Epidermal melanocyte (primary cell): ENCODE data around the gene ERCC5.

Experiments
- DNase-seq: peaks from one replicate; pipeline ENCODE4 v3.0.0; 2011; ENCODE audit warnings: low spot score; ENCODE audit not compliant: insufficient read length

The ERCC5 gene

DNA sequence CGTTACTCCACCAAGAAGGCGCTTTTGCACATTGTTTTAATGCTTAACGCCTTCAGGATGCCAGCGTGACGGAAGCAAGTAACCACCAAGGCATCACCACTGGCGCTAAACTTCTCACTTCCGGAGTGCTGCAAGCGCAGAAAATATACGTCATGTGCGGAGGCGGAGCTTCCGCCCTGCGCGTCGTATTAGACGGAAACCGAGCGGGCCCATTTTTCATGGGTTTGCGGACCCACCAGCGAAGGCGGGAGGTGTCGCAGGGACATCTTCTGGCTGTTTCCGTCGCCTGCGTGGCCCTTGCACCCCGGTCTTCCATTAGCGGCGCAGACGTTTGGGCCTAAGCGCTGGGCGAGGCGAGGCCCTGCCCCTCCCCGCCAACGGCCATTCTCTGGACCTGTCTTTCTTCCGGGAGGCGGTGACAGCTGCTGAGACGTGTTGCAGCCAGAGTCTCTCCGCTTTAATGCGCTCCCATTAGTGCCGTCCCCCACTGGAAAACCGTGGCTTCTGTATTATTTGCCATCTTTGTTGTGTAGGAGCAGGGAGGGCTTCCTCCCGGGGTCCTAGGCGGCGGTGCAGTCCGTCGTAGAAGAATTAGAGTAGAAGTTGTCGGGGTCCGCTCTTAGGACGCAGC is at the start of gene ERCC5:
Gene ERCC5 (plus strand): TSS at position 403 of the 631 bp plus-strand sequence. CDS start 235 bp downstream, outside the sequence.
- DNase-seq: peak; percentile 24

DNA sequence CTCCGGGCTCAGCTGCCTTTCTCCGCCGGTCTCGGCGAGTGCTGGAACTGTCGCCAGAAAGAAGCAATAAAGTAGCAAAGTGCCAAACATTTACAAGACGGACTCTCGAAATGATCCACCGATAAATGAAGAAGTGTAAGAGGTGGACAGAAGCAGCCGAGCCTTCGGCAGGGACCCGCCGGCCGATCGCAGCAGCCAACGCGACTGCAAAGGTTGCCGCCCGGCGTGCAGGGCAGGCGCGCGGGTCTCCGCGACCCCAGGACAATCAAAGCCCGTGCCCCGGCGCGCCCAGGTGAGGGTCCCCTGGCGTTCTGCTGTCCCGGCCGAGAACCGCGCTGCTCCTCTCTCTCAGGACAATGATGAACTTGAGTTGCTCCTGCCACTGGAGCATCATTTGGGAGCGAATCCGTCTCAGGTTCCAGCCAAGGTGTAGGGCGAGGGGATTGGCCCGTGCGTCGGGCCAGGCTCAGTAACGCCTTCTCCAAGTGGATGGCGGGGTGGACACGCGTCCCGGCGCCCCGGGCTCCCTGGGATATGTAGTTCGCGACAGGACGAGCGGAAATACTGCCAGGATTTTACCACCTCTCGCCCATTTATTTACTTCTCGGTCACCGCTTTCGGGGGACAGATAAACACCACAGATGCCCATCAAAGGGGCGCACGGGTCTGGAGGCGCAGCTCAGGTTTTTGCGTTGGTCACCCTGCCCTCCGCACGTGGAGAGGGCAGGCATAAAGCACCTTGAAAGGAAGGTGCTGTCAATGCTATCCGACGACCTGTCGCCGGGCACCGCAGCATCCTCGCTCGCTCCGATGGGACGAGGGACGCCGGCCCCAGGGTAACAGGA is 47.0 kb upstream of the ERCC5 start, which contains the start of the genes BIVM and POGLUT2:
Gene BIVM (plus strand): TSS at position 539 of the 845 bp plus-strand sequence. CDS start 8,149 bp downstream, outside the sequence.
Gene POGLUT2 (minus strand): TSS at position 396 of the 845 bp plus-strand sequence. CDS start 306 bp downstream, at position 90.
- peak; percentile 78 for DNase-seq

DNA sequence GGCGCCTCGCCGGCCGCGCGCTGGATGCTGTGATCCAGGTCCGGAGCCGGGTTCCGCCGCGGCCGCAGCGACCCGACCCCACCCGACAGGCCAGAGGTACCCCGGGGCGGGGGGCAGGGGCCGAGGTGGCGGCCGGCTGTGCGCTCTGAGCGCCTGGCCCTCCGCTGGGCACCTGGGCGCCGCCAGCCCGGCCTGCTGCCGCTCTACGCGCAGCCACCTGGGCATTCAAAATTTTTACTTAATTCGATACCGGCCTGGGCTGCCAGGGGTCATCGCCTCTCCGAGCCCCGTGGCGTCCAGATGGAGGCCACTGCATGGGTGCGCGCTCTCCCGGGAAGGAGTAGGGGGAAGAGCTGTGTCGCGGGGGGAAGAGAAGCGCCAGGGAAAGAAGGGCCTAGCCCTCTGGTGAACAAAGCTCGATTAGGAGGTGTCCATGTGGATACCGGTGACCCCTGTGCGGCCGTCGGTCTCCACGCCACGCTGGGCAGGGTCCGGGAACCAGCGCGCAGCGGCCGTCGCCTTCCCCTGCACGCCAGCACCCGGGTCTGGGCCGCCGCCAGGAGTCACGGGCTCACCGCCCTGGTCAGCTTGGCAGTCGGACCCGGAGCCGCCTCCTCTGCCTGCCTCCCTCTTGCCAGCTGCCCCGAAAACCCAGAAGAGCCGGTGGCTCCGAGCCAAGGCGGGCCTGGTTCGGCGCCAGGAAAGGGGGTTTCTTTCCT is 46.2 kb upstream of the ERCC5 start:
- peak; percentile 19 for DNase-seq

DNA sequence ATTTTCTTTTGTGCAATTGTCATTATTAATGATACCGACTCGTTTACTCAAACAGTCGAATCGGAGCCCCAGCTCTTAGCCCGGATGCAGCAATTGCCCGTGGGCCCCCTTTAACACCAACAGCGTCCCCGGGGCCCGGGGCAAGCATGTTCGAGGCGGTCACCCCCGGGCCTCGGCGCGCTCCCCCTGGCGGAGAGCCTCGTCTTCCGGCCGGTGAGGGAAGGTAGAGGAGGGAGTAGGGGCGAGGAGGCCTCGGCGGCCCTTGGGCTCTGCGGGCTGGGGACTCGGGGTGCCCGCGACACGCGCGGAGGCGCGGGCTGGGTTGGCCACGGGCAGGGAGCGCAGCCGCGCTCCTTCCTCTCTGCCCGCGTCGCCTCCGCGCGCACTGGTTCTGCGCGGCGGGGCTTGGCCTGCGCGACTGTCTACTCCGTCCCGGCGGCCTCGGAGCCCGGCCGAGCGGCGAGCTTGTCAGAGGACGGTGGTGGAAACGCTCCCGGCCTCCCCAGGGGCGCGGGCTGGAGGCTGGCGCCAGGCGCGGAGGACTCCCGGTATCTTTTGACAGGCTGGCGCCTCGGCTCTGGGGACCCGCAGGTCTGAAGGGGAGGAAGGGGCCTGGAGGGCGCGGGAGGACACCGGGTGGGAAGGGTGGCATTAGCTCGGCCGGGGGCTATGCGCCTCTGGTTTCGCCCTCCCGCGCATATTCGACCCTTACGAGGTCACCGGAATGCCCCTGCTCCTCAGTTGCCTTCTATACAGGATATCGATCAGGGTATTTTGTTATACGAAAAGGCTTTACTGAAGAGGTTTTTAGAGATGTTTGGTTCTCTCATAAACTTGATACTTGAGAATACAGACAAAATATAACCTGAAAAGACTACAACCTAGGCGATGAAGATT is 45.4 kb upstream of the ERCC5 start:
- DNase-seq: peak; percentile 77

DNA sequence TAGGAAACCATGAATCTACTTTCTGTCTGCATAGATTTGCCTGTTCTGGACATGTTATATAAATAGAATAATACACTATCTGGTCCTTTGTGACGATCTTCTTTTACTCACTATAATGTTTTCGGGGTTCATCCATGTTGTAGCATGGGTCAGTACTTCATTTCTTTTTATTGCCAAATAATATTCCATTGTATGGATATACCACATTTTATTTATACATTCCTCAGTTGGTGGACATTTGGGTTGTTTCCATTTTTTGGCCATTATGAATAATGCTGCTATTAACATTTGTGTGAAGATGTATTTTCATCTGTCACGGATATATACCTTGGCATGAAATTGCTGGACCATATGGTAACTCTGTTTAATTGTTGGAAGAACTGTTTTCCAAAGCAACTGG is 40.2 kb upstream of the ERCC5 start:
- DNase-seq: no peak

DNA sequence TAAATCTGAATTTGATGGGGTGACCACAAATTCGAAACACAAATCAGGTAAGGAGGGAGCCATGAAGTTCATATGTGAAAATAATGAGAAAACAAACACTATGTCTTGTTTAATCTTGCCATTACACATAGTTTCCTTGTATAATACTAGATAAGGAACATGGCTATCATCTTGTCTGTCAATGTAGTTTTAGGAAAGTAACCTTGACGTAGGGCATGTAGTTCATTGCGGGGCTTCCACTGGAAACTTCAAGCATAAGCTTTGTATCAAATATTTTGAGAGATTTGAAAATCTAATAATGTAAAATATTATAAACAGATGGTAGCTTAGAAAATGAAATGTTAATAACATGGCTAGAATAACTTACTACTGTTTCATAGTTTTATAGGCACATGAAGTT is 38.1 kb upstream of the ERCC5 start:
- no peak for DNase-seq

DNA sequence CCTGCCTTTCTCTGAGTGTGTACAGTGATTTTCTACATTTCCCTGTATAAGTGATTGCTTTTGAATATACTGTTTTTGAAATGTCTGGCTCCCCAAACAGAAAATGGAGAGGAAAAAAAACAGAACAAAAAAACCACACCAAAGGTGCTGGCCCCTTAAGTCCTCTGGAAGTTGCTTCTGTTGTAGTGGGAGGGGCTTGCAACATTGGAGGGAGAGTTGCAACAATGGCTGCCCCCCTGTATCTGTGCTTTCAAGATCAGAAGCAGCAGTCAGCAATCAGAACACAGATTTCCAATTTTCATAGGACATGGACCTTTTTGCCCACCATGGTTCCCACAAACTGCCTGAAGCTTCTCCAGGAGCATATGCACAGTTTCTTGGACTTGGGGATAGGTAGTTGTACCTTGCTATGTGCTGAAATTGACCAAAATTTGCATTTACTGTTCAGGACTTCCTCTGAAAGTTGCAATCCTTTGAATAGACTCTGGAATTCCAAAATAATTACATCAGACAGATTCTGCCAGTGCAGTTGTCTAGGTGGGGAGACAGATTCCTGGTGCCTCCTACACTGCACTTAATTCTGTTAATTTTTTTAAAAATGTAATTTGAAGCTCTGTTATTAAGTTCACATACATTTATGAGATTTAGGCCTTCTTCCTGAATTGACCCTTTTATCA is 33.1 kb upstream of the ERCC5 start:
- no peak for DNase-seq

DNA sequence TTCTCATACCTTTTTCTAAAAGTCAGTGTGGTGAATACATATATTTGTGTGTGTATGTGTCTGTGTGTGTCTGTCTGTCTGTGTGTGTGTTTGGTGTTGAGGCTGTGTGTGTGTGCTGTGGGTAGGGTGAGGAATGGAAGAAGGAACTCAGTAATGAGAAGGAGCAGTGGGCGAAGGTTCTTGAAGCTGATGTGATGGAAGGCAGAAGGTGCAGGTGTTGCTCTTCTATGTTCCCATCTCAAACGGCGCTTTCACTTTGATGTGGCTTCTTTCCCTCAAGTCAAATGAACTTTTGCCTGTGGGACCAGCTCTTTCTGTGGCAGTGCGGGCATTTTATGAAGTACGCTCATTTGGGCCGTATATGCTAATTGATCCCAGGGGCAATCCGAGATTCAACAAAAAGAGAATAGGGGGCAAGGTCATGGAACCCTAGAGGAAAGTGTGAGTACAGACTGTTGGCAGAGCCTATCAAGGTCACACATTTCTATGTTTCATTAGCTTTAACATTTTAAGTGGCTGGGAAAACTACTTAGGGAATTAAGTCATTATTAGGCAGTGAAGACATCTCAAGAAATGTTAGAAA is 31.7 kb upstream of the ERCC5 start:
- DNase-seq: no peak

DNA sequence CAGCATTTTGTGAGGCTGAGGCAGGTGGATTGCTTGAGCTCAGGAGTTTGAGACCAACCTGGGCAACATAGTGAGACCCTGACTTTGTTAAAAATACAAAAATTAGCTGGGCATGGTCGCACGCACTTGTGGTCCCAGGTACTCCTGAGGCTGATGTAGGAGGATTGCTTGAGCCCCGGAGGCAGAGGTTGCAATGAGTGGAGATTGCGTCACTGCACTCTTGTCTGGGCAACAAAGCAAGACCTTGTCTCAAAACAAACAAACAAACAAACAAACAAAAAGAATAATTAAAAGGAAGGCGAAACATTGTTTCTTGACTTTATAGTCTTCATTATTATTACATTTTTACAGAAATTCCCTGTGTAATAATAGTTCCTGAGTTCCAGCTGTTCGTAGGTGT is 31.0 kb upstream of the ERCC5 start:
- DNase-seq: no peak

DNA sequence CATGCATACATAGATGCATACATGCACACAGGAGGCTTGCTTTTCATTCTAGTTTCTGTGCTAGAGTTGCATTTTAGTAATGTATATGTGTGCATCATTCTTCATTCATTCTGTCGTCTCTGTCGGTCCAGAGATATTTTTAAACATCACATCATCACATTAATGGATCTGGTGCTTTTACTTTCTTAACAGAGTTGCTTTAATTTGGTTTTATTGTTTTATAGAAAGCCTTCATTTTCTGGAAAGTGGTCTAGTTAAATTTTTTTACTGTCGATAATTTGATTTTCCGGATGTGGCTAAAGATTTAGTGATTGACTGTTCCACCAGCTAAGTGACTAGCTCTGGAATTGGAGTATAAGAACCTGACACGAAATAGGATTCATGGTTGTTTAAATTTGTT is 30.0 kb upstream of the ERCC5 start:
- no peak for DNase-seq

DNA sequence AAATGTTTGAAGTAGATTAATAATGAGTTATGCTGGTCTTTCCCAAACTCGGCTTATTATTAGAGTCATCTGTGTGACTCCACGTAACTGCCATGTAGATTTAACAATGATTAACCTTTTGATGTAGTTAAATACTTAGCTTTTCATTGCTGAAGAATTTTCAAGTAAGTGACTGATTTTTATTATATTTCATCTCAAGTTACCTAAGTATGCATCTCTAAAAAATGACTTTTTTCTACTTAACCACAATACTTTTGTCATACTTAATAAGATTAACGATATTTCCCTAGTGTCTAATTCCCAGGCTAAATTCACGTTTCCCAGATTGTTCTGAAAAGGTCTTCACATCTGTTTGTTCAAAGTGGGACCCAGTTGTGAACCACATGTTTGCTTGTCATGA is 29.1 kb upstream of the ERCC5 start:
- no peak for DNase-seq

DNA sequence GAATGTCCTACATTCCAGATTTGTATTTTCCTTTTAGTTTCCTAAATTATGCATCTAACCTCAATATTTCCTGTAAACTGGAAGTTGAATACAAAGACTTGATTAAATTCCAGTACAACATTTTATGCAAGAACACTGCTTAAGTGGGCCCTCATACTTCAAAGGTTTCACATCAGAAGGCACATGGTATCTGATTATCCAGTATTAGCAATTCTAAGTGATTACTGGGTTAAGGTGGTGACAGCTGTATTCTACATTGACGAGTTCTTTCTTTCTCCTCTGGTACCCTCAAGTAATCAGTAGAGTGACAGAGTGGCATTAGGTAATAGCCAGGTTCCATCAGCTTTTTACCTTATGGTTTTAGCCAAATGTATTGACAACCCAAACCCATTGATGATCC is 28.6 kb upstream of the ERCC5 start:
- no peak for DNase-seq

DNA sequence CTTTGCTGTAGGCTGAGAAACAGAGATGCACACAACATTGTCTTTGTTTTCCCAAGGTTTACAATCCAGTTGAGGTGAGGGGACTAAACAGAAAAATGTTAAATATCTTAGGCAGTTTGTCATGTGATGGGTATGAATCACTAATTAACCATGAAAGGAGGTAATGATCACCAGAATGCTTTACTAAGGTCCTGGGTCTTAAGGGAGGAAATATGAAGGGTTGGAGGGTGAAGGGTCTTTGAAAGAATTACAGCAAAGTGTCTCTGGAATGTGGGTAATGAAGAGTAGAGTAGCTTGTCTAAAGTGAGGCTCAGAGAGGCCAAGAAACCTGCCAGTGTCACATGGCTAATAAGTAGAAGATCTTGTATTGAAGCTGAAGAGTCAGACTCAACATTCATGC is 27.9 kb upstream of the ERCC5 start:
- DNase-seq: no peak

DNA sequence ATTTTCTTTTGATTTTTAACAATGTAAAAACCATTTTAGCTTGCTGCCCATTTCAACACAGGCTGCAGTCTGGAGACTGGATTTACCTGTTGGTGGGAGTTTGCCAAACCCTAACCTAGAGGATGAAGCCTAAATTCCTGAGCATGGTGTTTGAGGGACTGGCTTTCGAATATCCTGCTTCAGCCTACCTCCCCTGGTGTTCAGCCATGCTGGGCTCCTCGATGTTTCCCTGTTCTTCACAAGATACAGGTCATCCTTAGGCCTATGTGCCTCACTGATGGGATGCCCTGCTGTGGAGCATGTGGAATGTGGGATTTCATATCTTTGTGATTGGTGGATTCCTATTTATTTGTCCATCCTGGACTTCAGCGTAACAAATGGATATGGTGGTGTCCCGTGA is 20.4 kb upstream of the ERCC5 start:
- DNase-seq: no peak

DNA sequence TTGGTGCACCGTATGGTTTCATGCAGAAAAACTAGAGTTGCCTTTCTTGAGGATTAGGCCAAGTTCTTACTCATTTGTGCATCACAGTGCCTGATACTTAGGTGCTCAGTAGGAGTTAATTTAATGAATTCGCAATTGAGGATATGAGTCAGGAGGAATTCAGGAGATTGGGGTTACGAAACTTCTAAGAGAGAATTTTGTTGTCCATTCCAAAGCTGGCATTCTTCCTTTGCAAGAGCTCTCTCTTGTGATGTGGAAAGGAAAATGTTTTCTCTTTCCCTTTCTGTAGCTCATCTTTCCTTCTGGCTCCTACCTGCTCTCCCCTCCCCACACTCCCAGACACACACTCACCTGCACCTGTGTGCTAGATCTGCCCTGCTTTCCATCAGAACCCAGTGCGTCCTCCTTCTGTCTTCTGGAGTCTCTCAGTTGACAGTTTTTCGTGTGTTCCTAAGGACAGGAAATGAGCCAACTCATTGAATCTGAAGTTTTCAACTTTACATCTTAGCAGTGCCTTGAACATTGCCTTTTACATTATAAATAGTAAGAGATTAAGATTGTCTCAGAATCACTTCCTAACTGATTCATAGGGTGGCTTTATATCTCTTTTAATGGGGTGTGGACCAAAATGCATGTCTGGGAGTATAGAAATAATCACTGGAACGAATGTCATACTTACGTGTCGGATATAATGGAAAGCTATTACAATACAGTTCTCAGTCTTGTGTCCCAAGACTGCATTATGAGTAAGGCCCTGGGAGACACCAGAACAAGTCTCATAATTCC is 19.7 kb upstream of the ERCC5 start:
- peak; percentile 43 for DNase-seq

DNA sequence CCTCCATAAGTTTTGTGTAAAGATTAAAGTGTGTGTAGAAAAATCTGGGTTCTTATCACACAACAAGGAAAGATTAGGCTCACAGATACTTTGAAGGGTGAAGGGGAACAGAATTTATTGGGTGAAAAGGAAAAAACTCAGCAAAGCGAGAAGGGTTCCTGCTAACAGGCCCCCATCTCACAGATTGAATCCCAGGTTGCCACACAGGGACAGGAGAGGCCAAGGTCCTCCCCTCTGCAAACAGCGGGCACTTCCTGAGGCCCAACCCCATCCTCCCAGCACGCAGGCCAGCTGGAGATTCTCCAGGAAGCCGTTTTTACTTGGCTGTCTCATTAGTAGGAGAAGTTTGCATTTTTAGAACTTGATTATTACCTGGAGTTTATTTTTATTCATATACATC is 15.2 kb upstream of the ERCC5 start:
- DNase-seq: no peak

DNA sequence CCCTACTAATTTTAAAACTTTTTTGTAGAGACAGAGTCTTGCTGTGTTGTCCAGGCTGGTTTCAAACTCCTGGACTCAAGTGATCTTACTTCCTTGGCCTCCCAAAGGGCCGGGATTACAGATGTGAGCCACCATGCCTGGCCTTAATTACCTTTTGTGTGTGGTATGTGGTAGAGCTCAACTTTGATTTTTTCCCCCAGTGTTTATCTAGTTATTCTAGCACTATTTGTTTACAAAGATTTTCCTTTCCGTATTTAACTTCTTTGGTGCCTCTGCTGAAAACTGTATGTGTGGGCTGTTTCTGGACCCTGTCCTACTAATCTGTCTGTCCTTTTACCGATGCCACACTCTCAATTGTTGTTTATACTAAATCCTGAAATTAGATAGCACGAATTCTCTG is 9.4 kb upstream of the ERCC5 start:
- DNase-seq: no peak

DNA sequence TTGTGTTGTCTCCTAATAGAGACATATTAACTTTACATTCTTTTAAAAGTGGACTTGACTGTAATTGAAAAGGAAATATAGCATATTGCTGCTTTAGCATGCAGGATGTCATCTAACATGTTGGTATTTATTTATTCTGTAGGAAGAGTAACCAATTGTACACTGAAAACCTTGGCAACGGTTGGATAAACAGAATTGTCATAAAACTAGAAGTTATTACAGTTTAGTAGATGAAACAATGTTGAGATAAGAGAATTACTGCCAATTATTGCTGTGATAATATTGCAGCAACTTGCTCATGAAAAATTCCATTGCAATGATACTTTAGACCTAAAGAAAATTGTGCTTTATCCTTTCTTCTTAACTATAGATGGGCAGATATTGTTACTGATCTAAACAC is 7.6 kb upstream of the ERCC5 start:
- DNase-seq: no peak

DNA sequence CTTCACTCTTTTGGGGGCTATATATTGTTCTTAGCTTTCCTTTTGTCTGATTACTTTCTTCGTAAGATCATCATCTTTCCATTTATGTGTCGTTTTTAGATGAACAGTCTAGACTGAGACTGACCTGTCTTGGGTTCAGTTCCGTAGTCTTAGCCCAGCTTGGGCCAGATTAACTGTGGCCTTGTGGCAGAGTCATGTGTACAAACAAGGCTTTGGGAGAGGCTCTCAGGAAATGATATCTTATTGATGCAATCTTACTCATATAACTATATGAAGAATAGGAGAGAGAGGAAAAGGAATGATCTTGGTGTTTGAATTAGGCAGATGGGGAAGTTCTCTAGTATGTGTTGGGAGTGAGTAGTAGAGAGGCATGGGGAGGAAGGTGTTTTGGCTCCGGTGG is 6.8 kb upstream of the ERCC5 start:
- DNase-seq: no peak
